CD4-positive, alpha-beta T cell treated with Interleukin-4 for 1 hour (primary cell): ENCODE results near the gene BTG4.
A peak's percentile ranks its signal among the peaks of the same experiment; 100 is the strongest.

ENCODE experiments used
- DNase-seq, 2 donors: peaks; one replicate each; pipeline ENCODE4 v3.0.0-alpha.2; 2020 to 2022

Gene BTG4

DNA sequence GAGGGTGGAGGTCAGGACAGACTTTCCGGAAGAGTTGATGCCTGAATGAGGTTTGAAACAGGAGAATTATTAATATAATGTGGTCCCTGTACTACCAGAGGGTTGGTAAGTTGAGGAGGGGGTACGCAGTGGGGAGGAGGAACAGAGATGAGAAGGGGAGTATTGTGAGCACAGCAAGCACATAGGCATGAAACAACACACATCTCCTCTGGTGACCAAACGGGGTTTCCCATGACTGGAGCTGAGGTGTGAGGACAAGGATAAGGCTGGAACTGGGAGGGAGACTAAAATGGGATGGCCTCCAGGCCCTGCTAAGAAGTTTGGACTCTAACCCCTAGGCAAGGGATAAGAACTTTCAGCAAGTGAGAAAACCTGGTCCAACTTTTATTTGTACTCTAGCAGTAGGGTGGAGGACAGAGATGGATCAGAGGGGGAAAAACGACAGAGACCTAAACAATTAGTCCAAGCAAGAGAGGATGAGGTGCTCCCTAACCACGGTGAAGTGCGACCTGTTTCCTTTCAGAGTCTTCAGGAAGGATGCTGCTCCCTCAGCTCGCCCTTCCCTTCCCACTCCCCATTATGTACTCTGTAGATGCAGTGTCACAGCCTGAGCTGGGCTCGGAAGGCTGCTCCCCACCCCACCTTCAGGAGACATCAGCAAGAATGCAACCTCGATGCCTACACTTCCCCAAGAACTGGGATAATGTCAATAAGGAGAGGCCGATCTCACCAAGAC is 59.2 kb downstream of the BTG4 start:
- no peak for DNase-seq

GRCh38 chr11:111452146-111452545 is 60.0 kb downstream of the BTG4 start:
- DNase-seq: no peak

- no peak for DNase-seq
Observed at GRCh38 chr11:111450480-111451320, 61.5 kb downstream of the BTG4 start.

DNA sequence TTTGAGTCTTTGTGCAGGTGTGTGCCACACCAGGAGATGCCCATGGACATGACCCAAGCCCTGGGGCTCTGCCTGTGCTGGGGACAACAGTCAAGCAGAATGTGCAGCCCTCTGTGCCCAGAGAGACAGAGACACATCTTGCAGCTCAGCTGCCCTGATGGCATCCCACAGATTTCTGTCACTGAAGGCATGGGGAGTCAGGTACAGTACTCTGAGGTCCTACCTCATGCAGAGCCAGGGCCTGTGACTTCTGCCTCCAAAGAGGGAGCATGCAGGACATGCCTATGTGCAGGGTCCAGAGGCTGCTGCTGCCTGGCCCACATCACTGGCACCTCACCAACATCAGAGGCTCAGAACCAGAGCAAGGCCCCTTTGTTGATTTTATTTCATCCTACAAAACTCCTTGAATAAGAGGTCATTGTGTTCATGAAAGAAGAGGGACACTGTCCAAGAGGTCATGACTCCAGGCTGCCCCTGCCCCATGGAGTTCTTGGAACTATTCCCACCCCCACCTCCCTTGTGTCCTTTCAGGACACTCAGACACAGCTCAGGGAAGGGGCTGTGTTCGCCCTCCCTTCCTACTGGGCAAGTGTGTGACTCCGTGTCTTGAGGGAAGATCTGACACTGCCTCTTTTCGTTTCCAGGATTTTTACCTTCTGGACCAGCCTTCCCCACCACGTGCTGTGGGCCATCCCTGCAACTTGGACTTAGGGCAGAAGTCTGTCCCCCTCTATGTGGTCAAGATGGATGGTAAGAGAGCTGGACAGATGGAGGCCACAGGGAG is 62.3 kb downstream of the BTG4 start:
- no peak for DNase-seq

- no peak for DNase-seq
Observed at GRCh38 chr11:111448831-111449557, 63.2 kb downstream of the BTG4 start.

- DNase-seq: no peak
Observed at GRCh38 chr11:111448414-111448813, 63.8 kb downstream of the BTG4 start.

- DNase-seq: no peak
Observed at GRCh38 chr11:111447931-111448330, 64.3 kb downstream of the BTG4 start.

- no peak for DNase-seq
Observed at GRCh38 chr11:111447112-111447471, 65.1 kb downstream of the BTG4 start.

DNA sequence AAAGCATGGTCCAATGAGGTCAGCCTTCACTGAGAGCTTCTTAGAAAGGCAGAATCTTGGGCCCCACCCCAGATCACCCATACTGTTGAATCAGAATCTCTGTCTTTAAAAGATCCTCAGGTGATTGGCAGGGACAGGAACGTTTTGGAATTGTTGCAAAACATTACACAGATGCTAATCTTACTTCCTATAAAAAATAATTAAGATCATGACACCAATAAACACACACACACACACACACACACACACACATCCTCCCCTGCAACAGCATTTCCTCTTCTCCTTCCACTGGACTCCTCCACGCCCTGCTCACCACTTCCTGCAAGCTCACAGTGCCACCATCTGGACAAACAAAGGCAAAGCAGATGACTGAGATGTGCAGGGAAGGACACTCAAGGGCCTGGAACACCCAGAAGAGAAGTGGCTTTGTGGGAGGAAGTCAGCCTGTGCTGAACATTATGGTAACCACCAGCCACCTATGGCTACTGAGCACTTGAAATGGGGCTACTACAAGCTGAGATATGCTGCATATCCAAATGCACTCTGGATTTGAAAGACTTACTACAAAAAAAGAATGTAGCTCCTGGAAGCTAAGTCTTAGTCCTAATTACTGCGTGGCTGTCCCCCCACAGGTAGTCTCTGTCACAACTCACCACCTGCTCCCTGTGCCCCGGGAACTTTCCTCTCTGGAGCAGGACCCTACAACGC is 65.6 kb downstream of the BTG4 start:
- peak; percentile 92 to 93 for DNase-seq

GRCh38 chr11:111445586-111445985 is 66.6 kb downstream of the BTG4 start:
- DNase-seq: no peak
